Vagina (tissue), 2 donors: ENCODE results near the gene RWDD1.

Experiments
- POLR2A ChIP-seq, 2 donors: fragments of 450-650 bp; IDR thresholded peaks; one replicate each; pipeline ENCODE4 v1.6.1; 2017; ENCODE audit warnings: antibody characterized with exemption in 2 of 2, mild to moderate bottlenecking in 2 of 2, moderate library complexity in 2 of 2
- POLR2AphosphoS5 ChIP-seq, 2 donors: sonication (generic); formaldehyde crosslinking; IDR thresholded peaks; one replicate each; pipeline ENCODE4 v1.9.0; 2017; ENCODE audit warnings: antibody characterized with exemption in 2 of 2, mild to moderate bottlenecking in 2 of 2, low read depth in 1 of 2; ENCODE audit not compliant: insufficient read depth in 1 of 2
- TF ChIP-seq, protein P1 (sequence below), 3 experiments: fragments of 450-650 bp in 2 of 3; fragments of 200-600 bp in 1 of 3; sonication (generic) in 1 of 3; IDR thresholded peaks; one replicate each; pipeline ENCODE4 v1.5.1; 2017 to 2019; ENCODE audit warnings: antibody characterized with exemption in 3 of 3, mild to moderate bottlenecking in 2 of 3, moderate library complexity in 2 of 3

DNA sequence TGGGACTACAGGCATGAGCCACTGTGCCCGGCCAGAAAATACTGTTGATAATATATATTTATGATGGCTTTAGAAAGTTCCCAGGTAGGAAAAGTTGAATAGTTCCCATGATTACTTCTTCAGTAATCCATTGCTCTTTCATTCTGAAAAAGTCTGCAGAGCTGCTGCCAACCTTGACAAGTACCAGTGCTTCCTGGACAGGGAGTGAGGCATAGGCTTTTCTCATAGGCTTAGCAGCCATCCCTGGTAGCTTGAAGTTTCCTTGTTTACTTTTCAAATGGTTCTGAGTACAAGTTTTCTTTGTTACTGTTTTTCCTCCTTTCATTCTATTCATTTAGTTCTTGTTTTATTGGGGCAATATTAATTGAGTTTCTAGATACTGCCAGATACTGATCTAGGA, 7.8 kb downstream of the RWDD1 start:
- TF ChIP-seq POLR2A (IDR thresholded peaks at IDR 0.05) (no peak), POLR2AphosphoS5 (IDR thresholded peaks at IDR 0.05; ENCODE audit: insufficient read depth in 1 of 2, low read depth in 1 of 2) (no peak)
- TF ChIP-seq, protein P1, sequence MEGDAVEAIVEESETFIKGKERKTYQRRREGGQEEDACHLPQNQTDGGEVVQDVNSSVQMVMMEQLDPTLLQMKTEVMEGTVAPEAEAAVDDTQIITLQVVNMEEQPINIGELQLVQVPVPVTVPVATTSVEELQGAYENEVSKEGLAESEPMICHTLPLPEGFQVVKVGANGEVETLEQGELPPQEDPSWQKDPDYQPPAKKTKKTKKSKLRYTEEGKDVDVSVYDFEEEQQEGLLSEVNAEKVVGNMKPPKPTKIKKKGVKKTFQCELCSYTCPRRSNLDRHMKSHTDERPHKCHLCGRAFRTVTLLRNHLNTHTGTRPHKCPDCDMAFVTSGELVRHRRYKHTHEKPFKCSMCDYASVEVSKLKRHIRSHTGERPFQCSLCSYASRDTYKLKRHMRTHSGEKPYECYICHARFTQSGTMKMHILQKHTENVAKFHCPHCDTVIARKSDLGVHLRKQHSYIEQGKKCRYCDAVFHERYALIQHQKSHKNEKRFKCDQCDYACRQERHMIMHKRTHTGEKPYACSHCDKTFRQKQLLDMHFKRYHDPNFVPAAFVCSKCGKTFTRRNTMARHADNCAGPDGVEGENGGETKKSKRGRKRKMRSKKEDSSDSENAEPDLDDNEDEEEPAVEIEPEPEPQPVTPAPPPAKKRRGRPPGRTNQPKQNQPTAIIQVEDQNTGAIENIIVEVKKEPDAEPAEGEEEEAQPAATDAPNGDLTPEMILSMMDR (IDR thresholded peaks at IDR 0.05), result no peak
